Pancreas (tissue), 10 donors: ENCODE measurements around the gene AMDHD2. TPM values are rescaled to one million over a fixed set of nuclear protein-coding genes. Genes with fewer than 3 reads are reported as not detected.

Experiments used
- ATAC-seq, 4 donors: fragments of 200-7000 bp; cut with Tn5 transposase; one replicate each; pipeline versions ENCODE4 v1.8.0 to v1.9.1; 2020; ENCODE audit warnings: mild to moderate bottlenecking in 4 of 4, moderate library complexity in 4 of 4
- DNase-seq, 6 donors: peaks; one replicate each; pipeline ENCODE4 v3.0.0-alpha.2; 2020
- FAIRE-seq: peaks from 2 replicates; lab custom pipeline; 2012; peaks lifted over from hg19 to GRCh38; lab: Jason Lieb, UNC
- H3K27ac ChIP-seq, 4 donors: fragments of 200-600 bp; sonication (generic); 1 replicate in 3 of 4; 2 replicates in 1 of 4; pipeline versions ENCODE4 v1.5.0 to v1.8.0; 2020
- H3K27me3 ChIP-seq, 4 donors: fragments of 200-600 bp; one replicate each; pipeline ENCODE4 v1.8.0; 2021
- H3K36me3 ChIP-seq, 3 donors: fragments of 200-600 bp; sonication (generic) in 1 of 3; one replicate each; pipeline versions ENCODE4 v1.5.0 to v1.8.0; 2020 to 2021
- H3K4me1 ChIP-seq, 3 donors: fragments of 200-600 bp; one replicate each; pipeline ENCODE4 v1.8.0; 2021
- H3K4me3 ChIP-seq, 4 donors: fragments of 200-600 bp; sonication (generic) in 2 of 4; one replicate each; pipeline versions ENCODE4 v1.5.0 to v1.8.0; 2020 to 2021
- H3K9me3 ChIP-seq, 4 donors: fragments of 200-600 bp; one replicate each; pipeline ENCODE4 v1.8.0; 2021
- WGBS, 2 donors: extraction: QIAGEN DNeasy Blood & Tissue Kit; methylation state at CpG; one replicate each; pipeline ENCODE4 v1.1.7; 2013; 5-methylcytosine and 5-hydroxymethylcytosine counted together
- intact Hi-C, 3 donors: fragments of 100-400 bp; cut with DNase I; formaldehyde crosslinking; loops; one replicate each; pipeline versions ENCODE4 v1.11.1 to v1.14.2; 2022
- polyA plus RNA-seq, 2 donors: library from polyadenylated mRNA; stranded (reverse); fragments of 200-250 nt; gene quantifications; one replicate each; pipeline ENCODE4 v1.2.3, GENCODE V29; 2013
- total RNA-seq, 6 donors: library from RNA; stranded (reverse); fragmentation: NEBNext Ultra II Directional in 4 of 6; extraction: Animal tissue kit (Norgen Biotek cat#: 25700) in 4 of 6; gene quantifications; one replicate each; pipeline versions ENCODE4 v1.2.1 to v1.2.4, GENCODE V29; 2021 to 2023
- TF ChIP-seq, protein P1 (sequence below), 4 donors: fragments of 200-600 bp; sonication (generic) in 3 of 4; IDR thresholded peaks; one replicate each; pipeline versions ENCODE4 v1.5.0 to v1.8.0; 2021; ENCODE audit warnings: antibody characterized with exemption in 4 of 4
- donor health status: healthy with polysubstance abuse.
- donor health status: DM: no; HTN: no; CAD: no; lungs with moderate emphysema.
- donor health status: DM: no; HTN: no; CAD: no.
- donor health status: control.
- donor health status: control.
- donor health status: Bipolar disorder and iron deficiency.
- donor health status: DM: yes; HTN: yes; CAD: no.
- donor health status: DM: no; HTN: no; CAD: no.
- donor health status: DM: no; HTN: no; CAD: no.
- donor health status: DM: yes; HTN: yes; CAD: no.

The AMDHD2 gene
- total and polyA plus RNA-seq, 8 donors, result 8.0 to 36.3 (median 12.7) TPM

DNA sequence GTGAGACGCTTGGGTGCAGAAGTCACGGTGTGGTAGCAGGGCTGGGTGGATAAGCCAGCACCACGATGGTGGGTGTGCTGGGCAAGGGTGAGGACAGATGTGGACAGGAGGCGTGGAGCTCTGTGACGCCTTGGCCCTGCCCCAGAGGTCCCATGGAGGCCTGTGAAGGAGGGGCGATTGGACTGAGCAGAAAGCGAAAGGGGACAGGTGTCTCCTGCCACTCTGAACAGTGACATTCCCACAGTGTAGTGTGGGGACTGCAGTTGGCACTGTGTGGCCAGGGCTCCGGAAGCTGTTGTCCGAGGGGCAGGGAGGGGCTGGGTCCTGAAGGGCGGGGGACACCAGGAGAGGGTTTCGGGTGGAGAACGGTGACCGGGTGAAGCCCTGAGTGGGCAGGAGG lies 37.9 kb upstream of the AMDHD2 start:
- DNase-seq, result peak in 2 of 6 donors; percentile 40 to 56
- WGBS, 2 donors, result 37 to 39% methylated on average over 13 of the region's 13 CpGs
- Histone ChIP-seq H3K27ac (peak overlapping the region; percentile 54 to 77 (median 73)), H3K4me3 (peak overlapping the region in 2 of 4 donors; percentile 24 to 28), H3K36me3 (no peaks in the 10 kb centered on the region), H3K4me1 (peaks cover 27 to 38% (median 29%) of the 10 kb centered on the region in 3 donors), H3K27me3 (no peaks in the 10 kb centered on the region), H3K9me3 (no peaks in the 10 kb centered on the region)
- no peak for FAIRE-seq
- TF ChIP-seq, protein P1, sequence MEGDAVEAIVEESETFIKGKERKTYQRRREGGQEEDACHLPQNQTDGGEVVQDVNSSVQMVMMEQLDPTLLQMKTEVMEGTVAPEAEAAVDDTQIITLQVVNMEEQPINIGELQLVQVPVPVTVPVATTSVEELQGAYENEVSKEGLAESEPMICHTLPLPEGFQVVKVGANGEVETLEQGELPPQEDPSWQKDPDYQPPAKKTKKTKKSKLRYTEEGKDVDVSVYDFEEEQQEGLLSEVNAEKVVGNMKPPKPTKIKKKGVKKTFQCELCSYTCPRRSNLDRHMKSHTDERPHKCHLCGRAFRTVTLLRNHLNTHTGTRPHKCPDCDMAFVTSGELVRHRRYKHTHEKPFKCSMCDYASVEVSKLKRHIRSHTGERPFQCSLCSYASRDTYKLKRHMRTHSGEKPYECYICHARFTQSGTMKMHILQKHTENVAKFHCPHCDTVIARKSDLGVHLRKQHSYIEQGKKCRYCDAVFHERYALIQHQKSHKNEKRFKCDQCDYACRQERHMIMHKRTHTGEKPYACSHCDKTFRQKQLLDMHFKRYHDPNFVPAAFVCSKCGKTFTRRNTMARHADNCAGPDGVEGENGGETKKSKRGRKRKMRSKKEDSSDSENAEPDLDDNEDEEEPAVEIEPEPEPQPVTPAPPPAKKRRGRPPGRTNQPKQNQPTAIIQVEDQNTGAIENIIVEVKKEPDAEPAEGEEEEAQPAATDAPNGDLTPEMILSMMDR (IDR thresholded peaks at IDR 0.05), result no peak
- intact Hi-C loops, result no loop called here
- peak; percentile 6 to 46 (median 8) for ATAC-seq

DNA sequence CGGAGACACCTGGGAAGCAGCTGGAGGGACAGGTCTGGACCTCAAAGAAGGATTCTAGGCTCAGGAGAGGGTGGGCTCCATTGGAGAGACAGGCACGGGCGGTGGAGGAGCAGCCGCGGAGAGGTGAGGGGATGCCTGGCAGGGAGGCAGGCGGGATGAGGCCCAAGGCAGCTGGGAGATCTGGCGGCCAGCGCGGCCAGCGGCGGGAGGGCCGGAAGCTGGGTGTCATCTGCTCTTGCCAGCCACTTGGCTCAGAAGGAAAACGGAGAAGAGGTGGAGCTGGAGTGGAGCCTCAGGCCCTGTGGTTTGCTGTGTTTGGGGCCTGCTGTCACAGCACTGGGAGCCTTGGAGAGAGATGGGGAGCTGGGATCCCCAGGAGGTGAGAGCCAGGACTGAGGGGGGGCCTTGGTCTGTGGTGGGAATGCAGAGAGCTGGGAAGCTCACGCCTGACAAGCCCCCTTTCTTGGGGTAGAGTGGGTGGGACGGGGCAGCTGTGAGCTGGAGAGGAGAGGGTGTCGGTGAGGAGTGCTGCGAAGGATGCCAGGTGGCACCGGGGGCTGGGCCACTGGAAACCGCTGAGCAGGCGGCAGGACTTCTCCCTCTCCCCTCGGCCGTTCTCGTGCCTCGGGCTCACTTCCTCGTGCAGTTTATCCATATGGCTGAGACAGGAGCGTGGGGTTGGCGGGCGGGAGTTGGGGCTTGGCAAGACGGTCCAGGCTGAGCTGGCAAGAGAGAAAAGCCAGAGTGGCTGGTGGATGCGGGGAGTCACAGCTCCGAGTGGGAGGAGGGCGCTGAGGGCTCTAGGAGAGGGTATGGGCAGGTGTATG lies 37.2 kb upstream of the AMDHD2 start:
- FAIRE-seq (no peak), ATAC-seq (peak; percentile 46 to 65 (median 60)), DNase-seq (peak in 4 of 6 donors; percentile 67 to 80 (median 70))
- Histone ChIP-seq H3K4me1 (peaks cover 21 to 34% (median 25%) of the 10 kb centered on the region in 3 donors), H3K27me3 (no peaks in the 10 kb centered on the region), H3K36me3 (no peaks in the 10 kb centered on the region), H3K4me3 (peak overlapping the region in 2 of 4 donors; percentile 24 to 28), H3K9me3 (no peaks in the 10 kb centered on the region), H3K27ac (peak overlapping the region; percentile 54 to 77 (median 73))
- 30 to 33% methylated on average over 29 to 32 of the region's 32 CpGs for WGBS, 2 donors
- intact Hi-C loops, result no loop called here
- TF ChIP-seq, protein P1 (IDR thresholded peaks at IDR 0.05), result no peak

DNA sequence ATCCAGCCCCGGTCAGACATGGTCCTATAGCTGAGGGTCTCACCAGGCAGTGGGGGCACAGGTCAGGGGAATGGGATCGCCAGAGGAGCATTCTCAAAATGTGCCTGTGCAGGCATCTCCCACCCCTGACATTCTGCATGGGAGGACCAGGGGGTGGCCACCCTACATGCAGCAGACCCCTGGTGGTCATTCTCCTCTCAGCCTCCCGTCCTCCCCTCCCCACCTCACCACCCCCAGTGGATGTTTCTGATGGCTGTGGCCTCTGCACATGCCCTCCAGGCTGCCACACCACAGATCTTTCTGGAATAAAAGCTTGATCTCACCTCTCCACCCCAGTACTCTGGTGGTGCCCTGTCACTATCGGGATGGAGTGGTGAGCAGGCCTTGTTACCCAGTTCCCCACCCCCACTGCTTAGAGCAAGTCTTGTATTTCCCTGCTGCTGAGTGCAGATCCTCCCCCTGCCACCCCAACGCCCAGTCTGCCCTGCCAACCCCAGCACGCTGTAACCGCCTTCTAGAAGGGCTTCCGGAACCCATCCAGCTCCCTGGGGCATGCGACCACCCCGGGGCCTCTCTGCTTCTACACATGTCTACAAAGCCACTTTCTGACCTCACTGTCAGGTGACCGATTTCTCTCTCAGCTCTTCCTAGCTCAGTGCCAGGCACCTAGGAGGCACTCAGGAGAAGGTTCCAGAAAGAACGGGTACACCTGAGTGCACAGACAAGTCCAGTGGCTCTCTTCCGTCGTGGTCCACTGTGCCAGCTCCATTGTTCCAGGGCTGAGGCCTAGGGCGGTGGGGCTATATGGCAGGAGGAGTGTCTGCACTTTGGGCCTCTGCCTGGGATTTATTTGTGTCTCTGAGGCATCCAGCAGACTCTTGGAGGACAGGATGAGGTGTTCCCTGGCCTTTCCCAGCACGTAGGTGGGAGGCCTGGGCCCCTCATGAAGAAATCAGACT lies 36.0 kb upstream of the AMDHD2 start:
- WGBS, 2 donors, result 79 to 84% methylated on average over 16 of the region's 16 CpGs
- no peaks in the 10 kb centered on the region for H3K27me3 ChIP-seq
- intact Hi-C loops, result no loop called here
- TF ChIP-seq, protein P1 (IDR thresholded peaks at IDR 0.05), result no peak
- no peaks in the 10 kb centered on the region for H3K36me3 ChIP-seq
- peak in 1 of 6 donors; percentile 55 for DNase-seq
- peak overlapping the region in 1 of 4 donors; percentile 28 for H3K4me3 ChIP-seq
- no peaks in the 10 kb centered on the region for H3K9me3 ChIP-seq
- no peak overlapping the region for H3K27ac ChIP-seq
- FAIRE-seq, result no peak
- peaks cover 18 to 31% (median 25%) of the 10 kb centered on the region in 3 donors for H3K4me1 ChIP-seq
- no peak for ATAC-seq

DNA sequence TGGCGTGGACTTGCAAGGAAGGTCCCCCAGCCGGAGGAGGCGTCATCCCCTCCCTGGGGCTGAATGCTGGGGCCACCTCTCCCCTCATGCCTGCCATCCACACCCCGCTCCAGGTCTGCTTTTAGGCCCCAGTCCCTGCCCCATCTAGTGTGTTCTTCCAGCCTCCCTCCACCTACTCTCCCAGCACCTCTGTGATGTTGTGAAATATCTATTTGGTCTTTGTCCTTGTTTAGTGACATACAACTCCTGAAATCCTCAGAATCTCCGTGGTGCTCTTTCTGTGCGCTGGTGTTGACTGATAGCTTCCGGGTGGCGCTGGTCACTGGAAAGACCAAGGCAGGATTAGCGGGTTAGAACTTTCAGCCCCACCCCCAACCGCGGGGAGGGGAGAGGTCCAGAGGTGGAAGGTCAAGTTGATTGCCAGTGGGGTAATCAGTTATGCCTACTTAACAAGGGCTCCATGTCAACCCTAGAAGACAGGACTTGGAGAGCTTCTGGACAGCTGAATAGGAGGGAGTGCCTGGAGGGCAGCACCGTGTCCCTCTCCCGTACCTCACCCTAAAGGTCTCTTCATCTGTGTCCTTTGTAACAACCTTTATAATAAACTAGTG lies 35.2 kb upstream of the AMDHD2 start:
- Histone ChIP-seq H3K36me3 (no peaks in the 10 kb centered on the region), H3K27ac (no peak overlapping the region), H3K9me3 (no peaks in the 10 kb centered on the region), H3K4me3 (no peak overlapping the region), H3K27me3 (no peaks in the 10 kb centered on the region), H3K4me1 (peaks cover 18 to 31% (median 24%) of the 10 kb centered on the region in 3 donors)
- WGBS, 2 donors, result 68 to 69% methylated on average over 13 of the region's 13 CpGs
- intact Hi-C loops, result no loop called here
- ATAC-seq (no peak), DNase-seq (peak in 1 of 6 donors; percentile 38), FAIRE-seq (no peak)
- TF ChIP-seq, protein P1 (IDR thresholded peaks at IDR 0.05), result no peak
